C4-2B (cell line): ENCODE measurements around the gene SLC39A5.
"Not testable (repeated sequence)": the region's sequence is repeated elsewhere in the genome, so short reads cannot be mapped to it uniquely, and the experiment has no call there.

Experiments used
- H3K27ac ChIP-seq: fragments of 450-650 bp; 2 replicates; pipeline ENCODE4 v1.5.1; 2017
- CTCF ChIP-seq: fragments of 450-650 bp; conservative IDR thresholded peaks from 2 replicates; pipeline ENCODE4 v1.5.1; 2017; ENCODE audit warnings: mild to moderate bottlenecking
- ZFX ChIP-seq: fragments of 450-650 bp; IDR thresholded peaks from 2 replicates; pipeline ENCODE4 v1.6.1; 2017

The SLC39A5 gene

GRCh38 chr12:56282579-56282978, 52.7 kb downstream of the SLC39A5 start:
- no peak for TF ChIP-seq CTCF
- TF ChIP-seq ZFX = no peak
- H3K27ac ChIP-seq = no peak overlapping the region

GRCh38 chr12:56284263-56284662, 54.4 kb downstream of the SLC39A5 start:
- not testable (repeated sequence) for H3K27ac ChIP-seq

- TF ChIP-seq ZFX = no peak
- no peak for TF ChIP-seq CTCF
- H3K27ac ChIP-seq = no peak overlapping the region
Measured at GRCh38 chr12:56286044-56286830, 56.4 kb downstream of the SLC39A5 start.
